Measurements from ENCODE around the gene CCDC149.

DNA sequence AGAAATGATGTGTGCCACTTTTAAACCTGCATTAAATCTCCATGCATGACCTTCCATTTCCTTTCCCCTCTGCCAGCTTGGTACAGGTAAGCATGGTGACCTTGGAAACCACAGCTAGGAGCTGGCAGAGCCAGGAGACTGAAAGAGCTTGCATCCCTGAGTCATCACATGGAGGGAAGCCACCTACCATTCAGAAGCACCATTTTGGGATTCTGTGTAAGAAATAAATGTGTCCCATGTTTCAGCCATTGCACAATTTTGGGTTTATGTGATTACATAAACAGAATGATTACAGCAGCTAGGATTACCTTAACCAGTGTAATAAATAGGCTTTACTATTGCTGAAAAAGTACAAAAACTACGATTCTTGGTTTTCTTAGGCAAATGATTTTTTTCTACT lies 17.3 kb upstream of the CCDC149 start:
- no peak for TF ChIP-seq EZH2 (IDR thresholded peaks at IDR 0.05)
- TF ChIP-seq POLR2AphosphoS5 (IDR thresholded peaks at IDR 0.05; ENCODE audit: borderline replicate concordance, low read depth, low read length), result no peak
- TF ChIP-seq FOXP2 (optimal IDR thresholded peaks at IDR 0.05; ENCODE audit: control extremely low read depth, extremely low read length, insufficient read depth), result no peak

All from SK-N-MC (cell line).